ENCODE measurements around the gene DHPS.

GRCh38 chr19:12723381-12723640, 41.6 kb upstream of the DHPS start:
- TF ChIP-seq CTCF (IDR thresholded peaks at IDR 0.05; ENCODE audit: insufficient read depth, low read length) = no peak
- TF ChIP-seq GABPA (IDR thresholded peaks at IDR 0.05; ENCODE audit: low read depth) = no peak
